Eye (tissue), 1 donor: ENCODE data around the gene DQX1.

Source experiments
- DNase-seq: peaks from one replicate; pipeline ENCODE4 v3.0.0-alpha.2; 2015

Gene DQX1

DNA sequence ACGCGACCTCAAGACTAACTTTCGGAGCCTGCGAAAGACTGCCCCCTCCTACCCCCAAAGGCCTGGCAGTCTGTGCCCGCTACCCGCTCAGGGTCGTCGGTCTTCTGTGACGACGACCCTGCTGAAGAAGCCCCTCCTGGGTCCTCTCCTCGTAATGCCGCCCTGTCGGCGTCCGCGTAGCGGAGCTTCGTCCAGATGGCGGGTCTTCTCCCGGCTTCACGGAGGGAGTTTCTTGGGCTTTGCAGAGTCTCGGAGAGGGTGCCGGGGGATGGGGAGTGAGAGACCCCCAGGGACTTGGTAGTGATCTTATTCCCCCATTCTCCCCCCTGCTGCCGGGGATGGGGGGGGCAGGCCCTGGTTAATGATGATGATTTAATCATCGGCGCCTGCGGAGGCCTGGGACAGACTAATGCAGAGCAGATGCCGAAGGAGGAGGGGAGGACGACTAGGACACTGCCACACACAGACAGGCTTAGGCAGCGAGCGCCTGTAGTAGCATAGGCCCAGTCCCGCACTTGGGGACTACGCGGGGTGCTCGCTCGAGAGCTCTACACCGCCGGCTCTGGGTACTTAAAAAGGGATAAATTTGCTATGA is 18.0 kb downstream of the DQX1 start:
- peak; percentile 82 for DNase-seq

DNA sequence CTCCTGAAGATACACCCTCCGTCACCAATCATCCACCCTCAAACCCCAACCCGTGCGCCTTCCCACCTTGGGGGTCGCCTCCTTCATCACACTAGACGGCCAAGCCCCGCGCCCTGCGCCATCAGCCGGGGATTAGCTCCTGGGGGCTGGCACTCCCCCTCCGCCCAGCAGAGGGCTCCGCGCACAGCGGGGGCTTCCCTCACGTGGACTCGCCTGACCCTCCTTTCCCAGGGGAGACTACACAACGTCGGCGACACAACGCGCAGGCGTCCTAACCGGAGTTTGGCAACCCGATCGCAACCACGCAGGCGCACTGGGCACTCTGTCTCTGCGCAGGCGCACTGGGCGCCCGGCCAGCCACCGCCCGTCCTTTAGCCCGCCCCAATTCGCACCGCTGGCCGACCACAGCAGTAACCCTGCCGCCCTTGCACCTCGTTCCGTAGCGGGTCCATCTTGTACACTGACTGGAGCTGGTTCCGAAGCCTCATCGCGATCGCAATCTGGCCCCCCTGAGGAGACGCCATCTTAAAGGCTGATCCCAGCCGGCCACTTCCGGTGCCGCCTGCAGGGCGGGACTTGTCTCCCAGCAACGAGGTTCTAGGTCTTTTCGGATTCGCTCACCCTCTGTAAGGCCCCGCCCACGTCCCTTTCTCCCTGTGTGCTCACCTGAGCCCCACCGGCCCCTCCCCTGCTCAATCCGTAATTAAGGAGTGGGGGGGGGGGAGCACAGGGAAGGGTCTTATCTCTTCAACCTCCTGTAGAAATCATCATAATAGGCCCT is 18.7 kb downstream of the DQX1 start, which contains the start of gene PCGF1:
Gene PCGF1 (minus strand): TSS at position 551 of the 781 bp plus-strand sequence. CDS start 27 bp downstream, at position 524.
- peak; percentile 100 for DNase-seq

DNA sequence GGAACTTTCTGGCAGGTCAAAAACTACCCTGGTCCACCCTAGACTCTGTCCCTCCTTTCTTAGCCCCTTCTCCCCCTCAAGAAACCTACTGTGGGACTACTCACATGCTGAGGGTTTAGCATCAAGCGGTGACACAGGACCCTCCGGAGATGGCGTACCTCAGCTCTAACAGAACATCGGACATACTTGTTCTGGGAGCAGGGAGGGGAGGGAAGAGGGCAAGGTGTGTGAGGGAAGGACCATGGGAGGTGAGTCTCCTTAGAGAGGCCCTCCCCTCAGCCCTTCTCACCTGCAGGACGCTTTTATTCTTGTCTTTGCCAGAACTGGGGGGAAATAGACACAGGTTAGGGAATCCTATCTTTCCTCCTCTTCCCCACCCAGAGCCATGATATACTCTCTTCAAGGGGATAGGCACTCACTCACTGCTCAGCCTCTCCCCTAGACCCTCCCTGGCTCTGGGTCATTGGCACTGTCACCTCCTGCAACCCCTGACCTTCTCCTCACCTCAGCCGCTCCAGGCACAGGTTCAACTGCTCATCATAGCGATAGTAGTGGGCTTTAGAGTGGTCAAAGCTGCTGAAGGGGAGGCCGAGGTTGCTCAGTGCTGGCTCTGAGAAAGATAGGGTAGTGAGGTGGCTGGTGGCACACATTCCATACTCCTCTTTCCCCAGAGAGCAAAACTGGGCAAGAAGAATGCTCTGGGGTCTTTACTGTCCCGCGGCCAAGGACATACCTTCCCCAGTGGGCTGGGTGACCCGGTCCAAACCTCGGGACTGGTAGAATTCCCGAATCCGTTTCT is 20.4 kb downstream of the DQX1 start:
- no peak for DNase-seq

DNA sequence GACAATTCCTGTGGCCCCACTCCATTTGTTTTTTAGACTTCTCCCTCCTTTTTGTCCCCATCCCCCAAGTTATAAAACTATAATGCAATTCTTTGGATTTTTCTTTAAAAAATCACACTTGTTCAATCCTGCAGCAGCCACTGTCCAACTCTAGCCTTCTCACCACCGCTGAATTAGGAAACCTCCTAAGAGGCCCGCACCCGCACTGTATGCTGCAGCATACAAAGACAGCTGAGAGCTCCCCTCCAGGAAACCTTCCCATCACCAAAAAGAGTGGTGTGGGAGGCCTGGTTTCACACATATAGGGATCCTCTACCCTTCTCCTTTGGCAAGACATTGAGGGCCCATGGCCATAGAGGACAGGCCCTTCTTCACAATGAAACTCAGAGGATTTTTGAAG is 21.4 kb downstream of the DQX1 start:
- DNase-seq: no peak

DNA sequence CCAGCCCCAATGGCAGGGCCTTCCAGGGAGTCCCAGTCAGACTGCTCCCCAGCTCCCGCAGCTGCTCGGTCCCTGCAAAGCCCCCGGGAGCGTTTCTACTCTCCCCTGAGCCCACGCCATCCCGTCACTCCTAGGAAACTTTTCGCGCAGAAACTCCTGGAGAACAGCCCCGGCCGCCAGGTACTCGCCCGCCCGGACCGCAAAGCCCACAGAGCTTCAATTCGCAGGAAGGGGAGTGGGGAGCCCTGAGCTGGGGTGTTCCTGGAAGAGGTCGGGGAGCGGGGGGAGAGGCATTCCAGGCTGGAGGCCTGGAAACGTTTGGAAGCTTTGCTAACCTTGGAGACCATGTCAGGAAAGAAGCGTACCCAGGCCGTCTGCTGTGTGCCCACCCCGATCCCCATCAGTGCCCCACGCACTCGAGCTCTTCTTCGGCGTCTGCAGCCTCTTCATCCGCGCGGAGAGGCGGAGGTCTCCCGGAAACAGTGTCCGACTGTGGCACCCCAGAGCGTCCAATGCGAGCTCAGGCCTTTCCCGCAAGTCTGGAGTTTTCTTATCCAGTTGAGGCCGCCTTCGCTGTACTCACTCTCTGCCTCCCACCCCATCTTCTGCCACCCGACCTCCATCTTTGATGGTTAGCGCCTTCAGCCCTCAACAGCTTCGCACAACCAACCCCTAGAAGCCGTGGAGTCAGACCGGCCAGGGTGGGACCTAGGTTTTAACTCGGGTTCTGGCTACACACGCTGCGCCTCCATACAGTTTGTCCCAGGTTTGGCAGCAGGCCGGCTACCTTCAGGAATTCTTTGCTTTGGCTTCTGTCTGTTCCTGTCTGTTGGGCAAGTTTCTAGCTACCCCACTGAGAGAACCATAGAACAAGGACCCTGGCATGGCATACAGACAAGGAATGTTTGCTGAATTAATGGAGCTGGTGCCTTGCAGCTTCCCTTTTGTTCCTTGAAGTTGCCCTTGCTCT is 22.2 kb downstream of the DQX1 start:
- DNase-seq: peak; percentile 26

DNA sequence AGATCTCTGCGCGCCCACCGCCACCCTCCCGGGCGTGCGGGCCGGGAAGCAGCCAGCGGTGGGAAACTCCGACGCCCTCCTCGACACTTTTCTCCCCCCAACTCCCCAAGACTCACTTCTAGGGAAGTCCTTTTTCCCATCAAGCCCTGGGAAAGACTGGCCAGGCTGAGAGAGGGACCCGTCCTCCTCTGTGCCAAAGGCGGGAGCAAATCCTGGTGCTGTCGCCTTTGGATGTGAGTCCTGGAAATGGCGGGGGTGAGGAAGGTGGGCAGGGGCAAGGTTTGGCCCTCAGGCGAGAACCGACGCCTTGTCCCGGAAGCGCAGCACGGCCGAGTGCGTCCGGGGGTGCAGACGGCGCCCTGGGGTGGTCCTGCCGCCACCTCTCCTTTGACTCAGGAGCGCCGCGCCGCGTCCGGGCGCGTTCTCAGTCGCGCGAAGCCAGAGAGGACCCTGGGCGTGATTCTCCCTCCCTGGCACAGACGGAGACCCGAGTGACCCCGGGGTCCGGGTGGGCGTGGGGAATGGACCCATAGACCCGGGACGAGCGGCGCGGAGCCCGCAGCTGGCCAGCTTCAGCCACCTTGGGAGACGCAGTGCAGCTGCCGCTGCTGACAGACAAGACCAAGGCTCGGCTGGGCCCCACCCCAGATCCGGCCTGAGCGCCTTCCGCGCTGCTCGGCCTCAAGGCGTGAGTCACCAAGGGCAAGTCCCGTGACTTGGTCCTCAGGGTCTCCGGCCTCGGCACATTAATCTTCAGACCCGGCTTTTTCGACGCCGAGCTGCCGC is 23.1 kb downstream of the DQX1 start:
- DNase-seq: peak; percentile 70

DNA sequence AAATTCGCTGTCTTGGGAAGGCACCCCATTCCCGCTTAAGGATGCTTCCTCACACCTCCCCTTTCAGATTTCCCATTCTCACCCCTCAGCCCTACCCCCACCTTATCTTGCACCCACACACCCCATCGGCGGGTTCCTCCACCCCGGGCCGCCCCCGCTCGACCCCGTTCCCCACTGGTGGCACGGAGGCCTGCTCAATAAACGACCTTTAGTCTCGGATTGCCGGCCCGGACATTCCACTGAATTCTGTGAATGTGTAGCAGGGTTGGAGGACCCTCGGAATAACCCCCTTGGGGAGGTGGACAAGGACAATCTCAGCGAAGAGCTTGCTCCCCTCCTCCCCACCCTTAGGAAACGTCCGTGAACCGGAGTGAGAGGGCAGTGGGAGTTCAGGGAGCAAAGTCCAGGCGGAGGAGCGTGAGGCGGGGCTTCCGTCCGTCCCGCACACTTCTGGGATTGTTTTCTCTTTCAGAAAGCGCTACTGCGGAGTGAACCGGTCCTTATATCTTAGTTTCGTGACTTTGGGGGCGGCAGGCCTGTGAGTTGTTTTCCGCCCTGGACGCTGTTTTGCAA is 23.8 kb downstream of the DQX1 start:
- DNase-seq: peak; percentile 48

DNA sequence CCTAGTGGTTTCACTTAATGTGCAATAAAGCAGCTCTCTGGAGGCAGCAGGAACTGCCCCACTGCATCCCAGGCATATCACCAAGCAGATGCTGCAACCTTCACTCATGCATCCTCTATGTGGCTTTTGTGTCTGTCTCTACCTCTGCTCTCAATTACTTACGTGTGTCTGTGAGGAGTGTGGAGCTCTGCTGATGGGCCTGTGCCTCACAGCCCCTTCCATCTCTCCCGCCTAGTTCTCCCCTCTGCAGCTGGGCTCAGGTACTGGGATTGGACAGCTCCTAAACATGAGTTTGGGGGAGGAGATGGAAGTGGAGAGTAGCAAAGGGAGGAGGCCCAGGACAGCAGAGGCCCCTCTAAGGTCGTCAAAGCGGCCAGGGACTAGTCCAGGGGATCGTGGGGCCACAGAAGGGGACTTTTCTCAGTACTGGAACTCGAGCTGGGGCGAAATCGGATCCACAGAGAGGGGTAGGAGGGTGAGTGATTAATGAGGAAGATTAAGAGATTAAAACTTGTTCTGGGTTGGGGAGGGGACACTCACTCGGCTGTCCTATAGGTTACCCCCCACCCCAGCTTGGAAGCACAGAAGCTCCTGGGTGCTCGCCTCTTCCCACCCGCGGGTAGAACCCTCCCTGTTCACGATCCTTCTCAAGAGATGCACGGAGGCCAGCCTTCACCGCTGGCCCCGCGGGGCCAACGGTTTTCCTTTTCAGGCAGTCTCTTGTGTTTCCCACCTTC is 24.5 kb downstream of the DQX1 start:
- DNase-seq: peak; percentile 43

DNA sequence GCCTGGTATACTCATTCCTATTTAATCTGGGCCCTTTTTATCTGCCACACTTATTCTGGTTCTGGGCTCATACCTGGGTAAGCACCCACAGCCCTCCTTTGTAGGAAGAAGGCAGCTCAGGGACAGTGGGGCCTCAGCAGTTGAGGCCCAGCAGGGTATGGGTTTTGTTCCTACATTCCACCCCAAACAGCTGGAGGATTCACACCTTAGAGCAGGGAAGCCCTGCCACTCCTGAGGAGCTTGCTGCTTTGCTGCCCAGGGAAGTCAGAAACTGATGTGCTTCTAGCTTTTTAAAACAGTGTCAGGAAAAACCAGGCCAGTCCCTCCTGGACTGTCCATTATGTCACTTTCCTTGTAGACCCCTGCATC is 25.5 kb downstream of the DQX1 start:
- DNase-seq: no peak

DNA sequence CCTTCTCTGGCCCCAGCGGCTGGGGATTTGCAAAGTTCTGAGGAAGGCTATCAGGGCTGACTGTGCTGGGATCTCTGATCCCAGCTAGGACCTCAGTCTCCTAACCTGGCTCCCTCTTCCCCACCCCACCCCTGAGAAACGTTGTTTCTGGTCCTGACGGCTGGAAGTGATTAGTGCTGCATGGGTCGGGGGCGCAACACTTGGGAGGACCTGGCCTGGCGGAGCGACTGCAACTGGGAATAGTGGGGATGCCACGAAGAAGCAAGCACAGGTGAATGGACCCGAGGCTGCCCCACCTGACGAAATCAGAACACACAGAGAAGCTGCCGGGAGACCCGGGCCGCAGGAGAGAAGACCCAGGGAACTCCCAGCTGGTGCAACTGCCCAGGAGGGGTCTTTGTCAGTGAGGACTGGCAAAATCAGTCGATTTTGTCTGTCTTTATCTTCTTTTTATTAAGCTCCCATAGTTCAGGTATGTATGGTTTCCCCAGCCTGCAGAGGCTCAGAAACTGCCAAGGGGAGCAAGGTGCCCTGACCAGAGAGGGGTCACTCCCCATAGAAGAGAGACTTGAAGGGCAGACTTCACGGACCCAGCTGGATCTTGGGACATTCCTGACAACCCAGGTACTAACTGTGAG is 26.0 kb downstream of the DQX1 start:
- no peak for DNase-seq

DNA sequence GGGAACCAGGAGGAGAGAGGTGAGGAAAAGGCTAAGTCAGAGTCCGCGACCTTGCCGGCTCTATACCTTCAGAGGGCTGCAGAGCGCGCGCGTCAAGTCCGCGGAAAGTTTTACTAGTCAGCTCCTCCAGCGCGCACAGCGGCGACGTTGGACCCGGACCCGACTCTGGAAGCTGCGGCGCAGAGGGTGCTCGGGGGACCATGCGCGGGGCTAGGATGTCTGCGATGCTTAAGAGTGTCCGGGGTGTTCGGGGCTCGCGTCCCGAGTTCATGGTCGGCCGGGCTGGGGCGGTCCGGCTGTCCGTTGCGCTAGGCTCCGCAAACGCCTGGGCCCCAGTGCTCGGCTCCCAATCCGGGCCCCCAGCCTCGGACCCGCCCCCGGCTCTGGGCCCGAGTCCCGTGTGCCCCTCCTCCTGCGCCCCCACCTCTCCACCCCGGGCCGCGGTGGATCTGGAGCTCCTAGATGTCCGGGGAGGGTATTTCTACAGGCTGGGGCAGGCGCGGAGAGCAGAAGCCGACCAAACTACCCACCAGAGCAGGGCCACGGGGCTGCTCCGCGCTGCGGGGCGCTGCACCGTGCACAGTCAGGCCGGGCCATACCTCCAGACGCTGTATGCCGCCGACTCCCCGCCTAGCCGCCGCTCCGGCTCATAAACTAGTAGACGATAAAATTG is 26.6 kb downstream of the DQX1 start, which contains the start of gene LBX2:
Gene LBX2 (minus strand): TSS at position 337 of the 673 bp plus-strand sequence. CDS start 66 bp downstream, at position 271.
- peak; percentile 66 for DNase-seq

DNA sequence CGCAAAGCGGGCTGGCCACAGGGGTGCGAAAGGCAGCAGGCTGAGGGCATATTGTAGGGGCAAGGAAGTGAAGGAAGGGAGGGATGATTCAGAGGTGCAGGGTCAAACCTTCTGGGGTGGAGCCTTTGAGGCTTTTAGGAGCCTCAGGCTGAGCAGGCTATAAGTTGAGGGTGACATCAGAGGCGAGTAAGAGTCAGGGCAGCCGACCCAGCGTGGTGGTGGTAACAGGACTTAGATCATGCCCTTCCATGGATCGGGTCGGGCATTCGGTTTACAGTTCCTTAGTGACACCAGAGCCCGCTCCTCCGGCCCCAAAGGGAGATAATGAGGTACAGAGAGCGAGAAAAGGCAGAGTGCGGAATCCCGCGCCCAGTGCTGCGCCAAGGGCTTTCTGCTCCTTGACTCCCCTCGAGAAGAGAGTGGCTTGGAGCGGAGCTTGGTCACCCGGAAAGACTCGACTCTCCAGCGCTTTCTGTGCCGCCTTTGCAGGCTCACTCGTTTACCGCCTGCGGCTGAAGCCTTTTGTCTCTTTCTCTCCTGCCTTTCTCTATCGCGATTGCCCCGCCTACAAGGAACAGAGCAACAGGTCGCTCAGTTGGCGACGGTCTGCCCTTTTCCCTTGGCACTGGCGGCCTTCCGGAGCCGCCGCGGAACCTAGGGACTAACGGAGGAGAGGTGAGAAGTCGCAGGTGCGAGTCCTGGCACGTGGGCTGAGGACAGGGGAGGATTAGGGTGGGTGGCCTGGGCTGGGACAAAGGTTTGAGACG is 27.3 kb downstream of the DQX1 start:
- peak; percentile 77 for DNase-seq

DNA sequence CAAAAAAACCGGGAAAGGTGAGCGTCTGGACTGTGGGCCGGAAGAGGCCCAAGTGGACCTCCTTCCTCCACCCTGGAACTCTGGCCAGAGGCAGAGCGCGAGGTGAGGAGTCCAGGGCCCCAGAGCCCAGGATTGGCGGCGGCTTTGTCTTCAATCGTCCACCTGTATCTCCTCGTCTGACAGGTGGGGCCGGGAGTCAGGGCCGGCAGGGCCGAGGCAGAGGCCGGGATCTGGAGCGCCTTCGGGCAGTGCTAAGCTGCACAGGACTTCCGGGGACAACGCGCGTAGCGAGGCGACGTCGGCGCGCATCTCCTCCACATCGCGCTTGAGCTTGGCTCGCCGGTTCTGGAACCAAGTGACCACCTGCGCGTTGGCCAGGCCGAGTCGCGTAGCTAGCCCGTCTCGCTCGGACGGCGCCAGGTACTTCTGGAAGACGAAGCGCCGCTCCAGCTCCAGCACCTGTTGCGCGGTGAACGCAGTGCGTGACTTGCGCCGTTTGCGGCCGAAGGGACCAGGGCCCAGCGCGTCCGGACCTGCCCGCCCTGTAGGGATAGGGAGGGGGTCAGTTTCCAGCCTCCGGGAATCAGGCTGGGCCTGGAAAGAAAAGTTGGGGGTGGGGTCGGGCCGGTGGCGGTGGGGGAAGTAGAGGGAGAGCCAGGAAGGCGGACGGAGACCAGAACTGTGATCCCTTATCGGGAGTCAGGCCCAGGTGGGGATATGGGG is 28.1 kb downstream of the DQX1 start:
- DNase-seq: peak; percentile 53

DNA sequence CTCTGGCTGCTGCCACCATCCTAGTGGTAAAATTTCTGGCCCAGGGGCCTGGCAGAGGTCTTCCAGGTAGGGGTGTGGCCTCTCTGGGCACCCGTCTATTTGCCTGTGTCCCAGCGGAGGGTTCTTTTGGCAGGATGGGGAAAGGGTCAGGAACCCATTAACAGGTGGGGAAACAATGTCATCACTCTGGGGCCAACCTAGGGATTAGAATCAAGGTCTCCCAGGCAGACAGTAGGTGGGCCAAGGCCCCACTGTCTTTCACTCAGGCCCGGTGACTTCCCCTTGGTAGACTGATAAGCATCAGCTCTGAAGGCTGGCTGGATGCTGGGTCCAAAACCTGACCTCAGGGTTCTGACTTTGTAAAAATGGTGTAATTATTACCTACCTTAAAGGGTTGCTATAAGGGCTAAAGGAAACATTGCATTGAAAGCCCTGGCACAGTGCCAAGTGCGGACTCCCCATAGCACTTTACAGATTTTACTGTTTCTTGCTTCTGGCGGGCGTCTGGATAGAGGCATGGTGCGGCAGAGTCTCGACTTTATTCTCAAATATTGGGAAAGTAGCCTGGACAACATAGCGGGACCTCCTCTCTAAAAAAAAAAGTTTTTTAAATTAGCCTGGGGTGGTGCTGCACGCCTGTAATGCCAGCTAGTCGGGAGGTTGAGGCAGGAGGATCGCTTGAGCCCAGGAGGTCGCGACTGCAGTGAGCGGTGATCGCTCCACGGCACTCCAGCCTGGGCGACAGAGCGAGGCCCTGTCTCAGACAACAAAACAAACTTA is 28.8 kb downstream of the DQX1 start:
- DNase-seq: no peak

DNA sequence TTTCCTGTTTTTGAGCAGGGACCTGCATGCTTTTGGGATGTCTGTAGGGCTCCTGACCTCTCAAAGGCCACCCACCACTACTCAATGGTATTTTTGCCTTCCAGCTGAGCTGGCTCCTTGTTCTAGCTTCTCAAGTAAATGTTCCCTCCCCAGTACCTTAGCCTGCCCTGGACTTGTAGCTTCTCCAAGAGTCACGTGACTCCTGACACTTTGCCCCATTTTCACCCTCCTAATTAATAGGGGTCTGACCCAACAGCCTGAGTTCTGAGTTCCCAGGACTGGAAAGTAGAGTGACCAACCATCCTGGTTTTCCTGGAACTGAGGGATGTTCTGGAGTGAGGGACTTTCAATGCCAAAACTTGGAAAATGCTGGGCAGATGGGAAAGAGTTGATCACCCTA is 30.6 kb downstream of the DQX1 start:
- DNase-seq: no peak

DNA sequence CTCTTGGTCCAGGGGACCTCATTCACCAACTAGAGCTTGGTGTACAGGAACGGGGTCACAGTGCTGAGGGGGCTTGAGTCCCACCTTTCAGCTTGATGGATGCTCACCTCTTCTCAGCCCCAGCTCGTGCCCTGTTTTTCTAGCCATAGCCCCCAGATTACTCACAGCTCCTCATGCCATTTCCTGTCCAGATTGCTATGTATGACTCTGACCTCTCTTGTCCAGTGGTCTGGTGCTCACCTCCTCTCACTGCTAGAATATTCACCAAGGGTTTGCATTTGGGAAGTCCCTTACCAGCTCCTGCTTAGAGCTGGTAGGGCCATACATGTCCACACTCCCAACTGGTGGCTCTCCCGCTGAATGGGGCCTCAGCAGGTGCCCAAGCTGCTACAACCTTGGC is 32.5 kb downstream of the DQX1 start:
- no peak for DNase-seq
